Activated naive CD8-positive, alpha-beta T cell treated with anti-CD3 and anti-CD28 coated beads for 36 hours (primary cell): ENCODE results near the gene MKNK1. TPM values are rescaled to one million over a fixed set of nuclear protein-coding genes. Genes with fewer than 3 reads are reported as not detected.

ENCODE experiments used
- DNase-seq: peaks from one replicate; pipeline ENCODE4 v3.0.0; 2021
- H3K27ac Mint-ChIP-seq: one replicate; pipeline ENCODE4 v1.8.0; 2022; ENCODE audit warnings: mild to moderate bottlenecking, moderate library complexity, mixed read lengths
- H3K27me3 Mint-ChIP-seq: one replicate; pipeline ENCODE4 v1.8.0; 2022; ENCODE audit warnings: mild to moderate bottlenecking, mixed read lengths
- H3K36me3 Mint-ChIP-seq: one replicate; pipeline ENCODE4 v1.8.0; 2021; ENCODE audit warnings: mild to moderate bottlenecking, mixed read lengths
- H3K4me1 Mint-ChIP-seq: one replicate; pipeline ENCODE4 v1.8.0; 2021; ENCODE audit warnings: mixed read lengths
- H3K4me3 Mint-ChIP-seq: one replicate; pipeline ENCODE4 v1.8.0; 2022; ENCODE audit warnings: mild to moderate bottlenecking, moderate library complexity, mixed read lengths
- H3K9me3 Mint-ChIP-seq: one replicate; pipeline ENCODE4 v1.8.0; 2022; ENCODE audit warnings: mixed read lengths
- total RNA-seq, 2 experiments: library from RNA; stranded (reverse); gene quantifications; one replicate each; pipeline ENCODE4 v1.2.3, GENCODE V29; 2021

Gene MKNK1
- total RNA-seq, 2 experiments from 2014 or later, result 23.0 to 23.4 TPM

DNA sequence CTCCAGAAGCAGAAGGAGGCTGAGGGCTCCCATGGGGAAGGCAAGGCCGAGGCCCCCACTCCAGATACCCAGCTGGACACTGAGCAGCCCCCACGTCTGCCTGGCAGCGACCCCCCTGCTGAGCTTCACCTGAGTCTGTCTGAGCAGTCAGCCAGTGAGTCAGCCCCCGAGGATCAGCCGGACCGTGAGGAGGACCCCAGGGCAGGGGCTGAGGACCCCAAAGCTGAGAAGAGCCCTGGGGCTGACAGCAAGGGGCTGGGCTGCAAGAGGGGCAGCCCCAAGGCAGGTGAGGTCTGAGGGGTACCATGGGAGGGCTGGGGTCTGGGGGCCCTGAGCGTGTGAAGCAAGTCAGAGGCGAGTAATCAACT is 93.1 kb downstream of the MKNK1 start:
- no peak for DNase-seq
- no peak overlapping the region for H3K27ac Mint-ChIP-seq
- no peaks in the 10 kb centered on the region for H3K9me3 Mint-ChIP-seq
- H3K36me3 Mint-ChIP-seq, result no peaks in the 10 kb centered on the region
- H3K27me3 Mint-ChIP-seq, result peaks cover 17% of the 10 kb centered on the region
- H3K4me3 Mint-ChIP-seq, result no peak overlapping the region
- H3K4me1 Mint-ChIP-seq, result no peaks in the 10 kb centered on the region

DNA sequence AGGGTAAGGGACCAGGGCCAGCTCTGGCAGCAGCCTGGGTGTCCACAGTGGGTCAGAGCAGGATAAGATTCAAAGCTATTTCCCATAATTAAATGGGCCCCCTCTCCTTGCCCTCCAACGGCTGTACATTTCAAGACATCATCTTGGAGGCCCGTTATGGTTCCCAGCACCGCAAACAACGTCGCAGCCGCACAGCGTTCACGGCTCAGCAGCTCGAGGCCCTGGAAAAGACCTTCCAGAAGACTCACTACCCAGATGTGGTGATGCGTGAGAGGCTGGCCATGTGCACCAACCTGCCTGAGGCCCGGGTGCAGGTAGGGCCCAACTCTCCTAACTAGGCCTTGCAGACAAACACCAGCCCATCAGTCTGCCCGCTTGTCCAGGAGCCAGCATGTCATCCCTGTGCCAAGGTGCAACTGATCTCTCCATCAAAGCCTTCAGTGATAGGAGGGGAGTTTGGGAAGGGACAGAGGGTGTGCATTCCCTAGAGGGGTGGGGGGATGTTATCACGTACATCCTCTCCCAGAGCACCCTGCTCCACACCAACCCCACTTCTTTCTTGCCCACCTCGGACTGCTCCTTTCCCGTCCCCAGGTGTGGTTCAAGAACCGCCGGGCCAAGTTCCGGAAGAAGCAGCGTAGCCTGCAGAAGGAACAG is 93.6 kb downstream of the MKNK1 start:
- Mint-ChIP-seq H3K4me3 (no peak overlapping the region), H3K27me3 (peaks cover 12% of the 10 kb centered on the region), H3K9me3 (no peaks in the 10 kb centered on the region), H3K36me3 (no peaks in the 10 kb centered on the region), H3K27ac (no peak overlapping the region), H3K4me1 (no peaks in the 10 kb centered on the region)
- no peak for DNase-seq

- H3K27me3 Mint-ChIP-seq, result peaks cover 8% of the 10 kb centered on the region
- H3K36me3 Mint-ChIP-seq, result no peaks in the 10 kb centered on the region
- H3K27ac Mint-ChIP-seq, result no peak overlapping the region
- H3K4me3 Mint-ChIP-seq, result no peak overlapping the region
- no peak for DNase-seq
- H3K9me3 Mint-ChIP-seq, result no peaks in the 10 kb centered on the region
- no peaks in the 10 kb centered on the region for H3K4me1 Mint-ChIP-seq
Observed at GRCh38 chr1:46508757-46509156, 95.3 kb downstream of the MKNK1 start.

Other genes with a start within 250 kb of the MKNK1 start
- 1 to 10 TPM; 2.8 to 3.4 TPM for gene FAAH, start 210.0 kb downstream of the MKNK1 start, total RNA-seq
- not detected for gene DMBX1, start 114.4 kb downstream of the MKNK1 start, total RNA-seq
- not detected for gene KNCN, start 52.6 kb downstream of the MKNK1 start, total RNA-seq
- gene MOB3C, start 12.5 kb upstream of the MKNK1 start, total RNA-seq, result 1 to 10 TPM; 8.7 TPM
- gene ATPAF1, start 64.1 kb upstream of the MKNK1 start, total RNA-seq, result 10 to 100 TPM; 45.0 to 46.6 TPM
- gene TEX38, start 67.6 kb upstream of the MKNK1 start, total RNA-seq, result not detected
- 10 to 100 TPM; 38.3 to 42.5 TPM for gene EFCAB14, start 114.8 kb upstream of the MKNK1 start, total RNA-seq
- not detected for gene CYP4B1, start 194.8 kb upstream of the MKNK1 start, total RNA-seq